22Rv1 (cell line): Measurements from ENCODE around the gene NRG3.

ENCODE experiments used
- ZFX ChIP-seq: fragments of 450-650 bp; IDR thresholded peaks from 2 replicates; pipeline ENCODE4 v1.6.1; 2017; ENCODE audit warnings: antibody characterized with exemption, borderline replicate concordance
- TF ChIP-seq, protein P1 (sequence below): fragments of 450-650 bp; IDR thresholded peaks from 2 replicates; pipeline ENCODE4 v1.5.1; 2017; ENCODE audit warnings: mild to moderate bottlenecking

DNA sequence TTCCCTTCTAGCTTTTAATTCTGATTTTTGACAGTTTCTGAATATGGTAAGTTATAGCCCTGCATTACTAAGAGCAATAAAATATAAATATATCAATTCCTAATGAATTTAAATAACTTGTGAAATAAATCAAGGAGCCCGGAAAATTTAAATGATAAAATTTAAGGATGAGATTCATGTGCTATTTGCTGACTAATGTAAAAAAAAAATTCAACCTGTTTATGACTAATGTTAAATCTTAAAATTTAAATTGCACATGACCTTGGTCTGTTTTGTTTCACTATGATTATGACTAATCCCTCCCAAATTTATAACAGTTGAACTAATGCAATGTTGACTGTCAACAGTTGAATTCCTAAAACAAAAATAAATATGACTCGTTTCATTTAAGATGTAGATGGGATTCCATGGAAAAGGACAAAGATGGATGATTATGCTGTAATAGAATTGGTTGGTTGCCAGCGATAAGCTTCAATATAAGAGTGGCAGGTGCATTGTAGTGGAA is 419.9 kb downstream of the NRG3 start:
- TF ChIP-seq, protein P1, sequence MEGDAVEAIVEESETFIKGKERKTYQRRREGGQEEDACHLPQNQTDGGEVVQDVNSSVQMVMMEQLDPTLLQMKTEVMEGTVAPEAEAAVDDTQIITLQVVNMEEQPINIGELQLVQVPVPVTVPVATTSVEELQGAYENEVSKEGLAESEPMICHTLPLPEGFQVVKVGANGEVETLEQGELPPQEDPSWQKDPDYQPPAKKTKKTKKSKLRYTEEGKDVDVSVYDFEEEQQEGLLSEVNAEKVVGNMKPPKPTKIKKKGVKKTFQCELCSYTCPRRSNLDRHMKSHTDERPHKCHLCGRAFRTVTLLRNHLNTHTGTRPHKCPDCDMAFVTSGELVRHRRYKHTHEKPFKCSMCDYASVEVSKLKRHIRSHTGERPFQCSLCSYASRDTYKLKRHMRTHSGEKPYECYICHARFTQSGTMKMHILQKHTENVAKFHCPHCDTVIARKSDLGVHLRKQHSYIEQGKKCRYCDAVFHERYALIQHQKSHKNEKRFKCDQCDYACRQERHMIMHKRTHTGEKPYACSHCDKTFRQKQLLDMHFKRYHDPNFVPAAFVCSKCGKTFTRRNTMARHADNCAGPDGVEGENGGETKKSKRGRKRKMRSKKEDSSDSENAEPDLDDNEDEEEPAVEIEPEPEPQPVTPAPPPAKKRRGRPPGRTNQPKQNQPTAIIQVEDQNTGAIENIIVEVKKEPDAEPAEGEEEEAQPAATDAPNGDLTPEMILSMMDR, result no peak
- no peak for TF ChIP-seq ZFX
